Uterus (tissue), 2 donors: ENCODE measurements around the gene UBAC1.

Experiments
- CTCF ChIP-seq, 4 experiments: fragments of 200-600 bp in 2 of 4; fragments of 450-650 bp in 2 of 4; sonication (generic) in 2 of 4; IDR thresholded peaks; one replicate each; pipeline ENCODE4 v1.5.1; 2016 to 2019; ENCODE audit warnings: antibody characterized with exemption in 4 of 4, mild to moderate bottlenecking in 2 of 4, moderate library complexity in 1 of 4
- POLR2A ChIP-seq, 2 donors: fragments of 450-650 bp; IDR thresholded peaks; one replicate each; pipeline ENCODE4 v1.6.1; 2016; ENCODE audit warnings: antibody characterized with exemption in 2 of 2, mild to moderate bottlenecking in 1 of 2, moderate library complexity in 1 of 2

GRCh38 chr9:135925496-135926133 lies 35.6 kb downstream of the UBAC1 start:
- TF ChIP-seq CTCF (IDR thresholded peaks at IDR 0.05) (no peak), POLR2A (IDR thresholded peaks at IDR 0.05) (no peak)
